Diencephalon (tissue), 1 donor: ENCODE data around the gene MAGEB10. TPM values are rescaled to one million over a fixed set of nuclear protein-coding genes. Genes with fewer than 3 reads are reported as not detected.

Experiments used
- total RNA-seq: library from RNA; depleted of rRNA; stranded (reverse); fragments of >200 nt; gene quantifications from one replicate; pipeline ENCODE4 v1.2.3, GENCODE V29; 2014

MAGEB10 gene
- total RNA-seq = not detected

GRCh38 chrX:27807690-27808089 lies at the start of gene MAGEB10:
Gene MAGEB10, plus strand, starts transcription at chrX:27807990. Its CDS starts 13,317 bp downstream, at chrX:27821307.

Other genes starting within 250 kb of the MAGEB10 start
- gene DCAF8L2, start 217.6 kb upstream of the MAGEB10 start, total RNA-seq = not detected
- not detected for gene DCAF8L1, start 173.5 kb downstream of the MAGEB10 start, total RNA-seq